Measurements from ENCODE around the gene SIK3. TPM values are rescaled to one million over a fixed set of nuclear protein-coding genes. Genes with fewer than 3 reads are reported as not detected.

The SIK3 gene
- total RNA-seq, 1 experiment from 2014 or later, result 31.4 TPM

DNA sequence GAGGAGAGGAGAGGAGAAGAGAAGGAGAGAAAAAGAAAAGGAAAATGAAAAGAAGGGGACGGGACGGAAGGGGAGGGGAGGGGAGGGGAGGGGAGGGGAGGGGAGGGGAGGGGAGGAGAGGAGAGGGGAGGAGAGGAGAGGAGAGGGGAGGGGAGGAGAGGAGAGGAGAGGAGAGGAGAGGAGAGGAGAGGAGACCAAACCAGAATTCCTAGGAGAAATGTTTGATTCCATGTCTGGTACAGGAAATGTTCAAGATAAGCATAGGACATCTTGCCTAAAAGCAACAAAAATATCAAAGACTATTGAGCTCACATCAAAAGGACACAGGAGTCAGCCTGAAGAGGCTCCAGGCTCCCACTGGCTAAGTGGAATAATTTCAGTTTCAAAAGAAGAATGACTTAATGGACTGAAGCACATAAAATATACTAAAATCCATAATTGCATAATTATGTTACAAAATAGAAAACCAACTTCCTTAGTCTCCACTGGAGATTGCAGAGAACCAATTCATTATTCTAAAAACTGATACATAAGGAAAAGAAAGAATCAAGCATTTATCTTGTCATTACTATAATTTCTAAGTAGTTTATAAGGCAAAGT is 159.7 kb downstream of the SIK3 start:
- Mint-ChIP-seq H3K4me1 (no peaks in the 10 kb centered on the region), H3K27ac (no peak overlapping the region), H3K27me3 (ENCODE audit: low read depth) (no peaks in the 10 kb centered on the region), H3K36me3 (ENCODE audit: insufficient read depth in 1 of 3, low read depth in 3 of 3) (peaks cover 3 to 10% (median 3%) of the 10 kb centered on the region in 3 experiments; a peak in 5 of 7 replicates), H3K9me3 (no peaks in the 10 kb centered on the region), H3K4me3 (no peak overlapping the region)
- no peaks in the 10 kb centered on the region for H4K20me1 ChIP-seq (ENCODE audit: control insufficient read depth, insufficient read depth, insufficient read length)
- no peak overlapping the region for H4K91ac ChIP-seq (ENCODE audit: insufficient read length, low read depth, low read length)
- H3K27me3 ChIP-seq (ENCODE audit: insufficient read depth, low read length), result no peaks in the 10 kb centered on the region
- no peak overlapping the region for H2BK120ac ChIP-seq (ENCODE audit: low read depth, low read length, poor library complexity, severe bottlenecking)
- no peaks in the 10 kb centered on the region for H3K23me2 ChIP-seq (ENCODE audit: insufficient read length, low read depth, low read length, poor library complexity, severe bottlenecking)
- no peaks in the 10 kb centered on the region for H3K79me2 ChIP-seq (ENCODE audit: insufficient read depth, low read length)
- H3K14ac ChIP-seq (ENCODE audit: insufficient read depth, low read length), result no peak overlapping the region
- no peak overlapping the region for H4K5ac ChIP-seq (ENCODE audit: insufficient read length, low read depth, low read length)
- no peak overlapping the region for H2AFZ ChIP-seq (ENCODE audit: low read length)
- H3K56ac ChIP-seq (ENCODE audit: insufficient read length, low read depth, low read length), result no peak overlapping the region
- H3K4me1 ChIP-seq (ENCODE audit: insufficient read depth, low read length), result no peaks in the 10 kb centered on the region
- no CpG with 5 or more reads among the region's 2 CpGs for WGBS (ENCODE audit: extremely low coverage, insufficient read length, low lambda C conversion rate)
- H3T11ph ChIP-seq (ENCODE audit: low read length), result no peak overlapping the region
- no peaks in the 10 kb centered on the region for H3K79me1 ChIP-seq (ENCODE audit: insufficient read depth, low read depth, low read length, poor library complexity, severe bottlenecking)
- H2BK12ac ChIP-seq (ENCODE audit: insufficient read length, low read depth, low read length), result no peak overlapping the region
- H3K18ac ChIP-seq (ENCODE audit: insufficient read length, low read depth, low read length), result no peak overlapping the region
- no peak overlapping the region for H3K27ac ChIP-seq (ENCODE audit: insufficient read length, low read depth, low read length)
- no peaks in the 10 kb centered on the region for H3K9me3 ChIP-seq (ENCODE audit: control insufficient read depth, low read depth, low read length)
- H3K23ac ChIP-seq (ENCODE audit: insufficient read length, low read depth, low read length), result no peak overlapping the region
- H3K4me2 ChIP-seq (ENCODE audit: insufficient read depth, insufficient read length, low read length), result no peak overlapping the region
- no peak overlapping the region for H3K4ac ChIP-seq (ENCODE audit: low read depth, low read length)
- no peak overlapping the region for H3K9ac ChIP-seq (ENCODE audit: extremely low read depth, insufficient read length, low read length)
- no peak for DNase-seq
- H2BK20ac ChIP-seq (ENCODE audit: low read depth, low read length, poor library complexity, severe bottlenecking), result no peak overlapping the region
- no peak overlapping the region for H4K8ac ChIP-seq (replicated peaks; ENCODE audit: insufficient read length, low read depth, low read length)
- TF ChIP-seq, protein P1, sequence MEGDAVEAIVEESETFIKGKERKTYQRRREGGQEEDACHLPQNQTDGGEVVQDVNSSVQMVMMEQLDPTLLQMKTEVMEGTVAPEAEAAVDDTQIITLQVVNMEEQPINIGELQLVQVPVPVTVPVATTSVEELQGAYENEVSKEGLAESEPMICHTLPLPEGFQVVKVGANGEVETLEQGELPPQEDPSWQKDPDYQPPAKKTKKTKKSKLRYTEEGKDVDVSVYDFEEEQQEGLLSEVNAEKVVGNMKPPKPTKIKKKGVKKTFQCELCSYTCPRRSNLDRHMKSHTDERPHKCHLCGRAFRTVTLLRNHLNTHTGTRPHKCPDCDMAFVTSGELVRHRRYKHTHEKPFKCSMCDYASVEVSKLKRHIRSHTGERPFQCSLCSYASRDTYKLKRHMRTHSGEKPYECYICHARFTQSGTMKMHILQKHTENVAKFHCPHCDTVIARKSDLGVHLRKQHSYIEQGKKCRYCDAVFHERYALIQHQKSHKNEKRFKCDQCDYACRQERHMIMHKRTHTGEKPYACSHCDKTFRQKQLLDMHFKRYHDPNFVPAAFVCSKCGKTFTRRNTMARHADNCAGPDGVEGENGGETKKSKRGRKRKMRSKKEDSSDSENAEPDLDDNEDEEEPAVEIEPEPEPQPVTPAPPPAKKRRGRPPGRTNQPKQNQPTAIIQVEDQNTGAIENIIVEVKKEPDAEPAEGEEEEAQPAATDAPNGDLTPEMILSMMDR (conservative IDR thresholded peaks at IDR 0.05), result no peak
- H2BK5ac ChIP-seq (ENCODE audit: insufficient read length, low read length), result no peak overlapping the region
- no peak overlapping the region for H2BK15ac ChIP-seq (ENCODE audit: low read depth, low read length)
- H2AK5ac ChIP-seq (ENCODE audit: insufficient read length, low read length), result no peak overlapping the region
